ENCODE data around the gene SIGLEC6. TPM values are rescaled to one million over a fixed set of nuclear protein-coding genes. Genes with fewer than 3 reads are reported as not detected.

Gene SIGLEC6
- total and polyA plus RNA-seq, 2 experiments from 2014 or later: not detected

DNA sequence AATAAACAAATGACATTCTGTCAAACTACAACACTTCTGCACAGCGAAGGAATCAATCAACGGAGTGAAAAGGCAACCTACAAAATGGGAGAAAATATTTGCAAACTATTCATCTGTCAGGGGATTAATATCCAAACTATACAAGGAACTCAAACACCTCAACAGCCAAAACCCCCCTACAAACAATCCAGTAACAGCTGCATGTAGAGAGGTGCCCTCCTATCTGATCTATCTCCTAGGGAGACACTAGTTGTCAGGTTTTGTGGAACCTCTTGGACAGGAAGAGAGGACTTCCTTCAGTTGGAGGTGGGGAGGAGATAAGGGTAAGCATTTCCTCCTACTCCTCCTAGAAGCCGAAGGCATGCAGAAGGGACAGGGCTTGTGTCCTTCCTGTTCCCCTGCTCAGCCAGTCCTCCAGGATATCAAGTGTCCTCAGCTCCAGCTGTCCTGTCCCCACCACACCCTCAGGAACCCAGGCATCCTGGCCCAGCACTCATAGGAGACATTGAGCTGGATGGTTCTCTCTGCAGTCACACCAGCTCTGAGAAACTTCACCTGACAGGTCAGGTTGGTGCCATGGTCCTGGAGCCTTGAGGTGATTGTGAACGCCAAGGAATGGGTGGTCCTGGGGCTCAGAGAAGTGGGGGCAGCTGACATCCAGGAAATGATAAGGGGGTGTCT lies 63.5 kb downstream of the SIGLEC6 start:
- Histone ChIP-seq H3K79me2 (ENCODE audit: insufficient read depth) (no peaks in the 10 kb centered on the region), H3K27ac (no peak overlapping the region), H3K4me1 (ENCODE audit: insufficient read depth) (0 out of 2 replicates have a peak, but pooled peaks cover 4% of the 10 kb centered on the region), H3K4me2 (ENCODE audit: unreplicated experiment) (no peak overlapping the region), H3K9me3 (ENCODE audit: low read depth) (no peaks in the 10 kb centered on the region), H2AFZ (no peak overlapping the region), H3F3A (ENCODE audit: insufficient read depth) (no peaks in the 10 kb centered on the region), H3K9ac (no peak overlapping the region), H4K20me1 (ENCODE audit: insufficient read depth) (no peaks in the 10 kb centered on the region), H3K9me2 (ENCODE audit: insufficient read depth) (no peaks in the 10 kb centered on the region), H3K27me3 (replicated peaks; ENCODE audit: insufficient read depth) (peaks cover 8% of the 10 kb centered on the region; the same call in 1 of the 2 replicates), H3K4me3 (no peak overlapping the region), H3K36me3 (ENCODE audit: low read depth) (no peaks in the 10 kb centered on the region)
- TF ChIP-seq EZH2 (IDR thresholded peaks at IDR 0.05; ENCODE audit: insufficient read depth, poor library complexity, severe bottlenecking) (no peak), EZH2phosphoT487 (IDR thresholded peaks at IDR 0.05; ENCODE audit: insufficient read depth, low read depth) (no peak)
- in situ Hi-C loops (cut with MboI): loop anchor here (10.0 kb wide), 1 partner anchor 187 kb away; no protein-coding TSS in a partner anchor
- WGBS, 2 experiments (ENCODE audit: low coverage in 1 of 2, low lambda C conversion rate in 2 of 2, missing lambda C conversion rate in 2 of 2): 40 to 46% methylated on average over 4 of the region's 4 CpGs
- no peak for DNase-seq

Small RNA genes lying within 50 kb of the gene (small RNA-seq; reads per million reads assigned to genes)
- gene AC020914.3 (ENCODE audit: low read depth, low replicate concordance): not detected

Other genes starting within 250 kb of the SIGLEC6 start
- gene IGLON5, start 220.0 kb downstream of the SIGLEC6 start, total RNA-seq (2014; rRNA removed; shearing (Covaris generic)): not detected in 2 replicates
- not detected in 2 replicates for gene IGLON5, start 220.0 kb downstream of the SIGLEC6 start, polyA plus RNA-seq (2016; fragmentation: Nextera tagmentation; extraction: Ambion mirVana)
- gene VSIG10L, start 189.5 kb downstream of the SIGLEC6 start, total RNA-seq (2014; rRNA removed; shearing (Covaris generic)): 1.7 and 2.0 TPM in 2 replicates
- 0.61 and 1.4 TPM in 2 replicates for gene VSIG10L, start 189.5 kb downstream of the SIGLEC6 start, polyA plus RNA-seq (2016; fragmentation: Nextera tagmentation; extraction: Ambion mirVana)
- 84.3 and 95.9 TPM in 2 replicates for gene ETFB, start 165.3 kb downstream of the SIGLEC6 start, total RNA-seq (2014; rRNA removed; shearing (Covaris generic))
- gene ETFB, start 165.3 kb downstream of the SIGLEC6 start, polyA plus RNA-seq (2016; fragmentation: Nextera tagmentation; extraction: Ambion mirVana): 141 and 146 TPM in 2 replicates
- not detected in 2 replicates for gene CLDND2, start 162.7 kb downstream of the SIGLEC6 start, total RNA-seq (2014; rRNA removed; shearing (Covaris generic))
- 0.93 and 1.0 TPM in 2 replicates for gene CLDND2, start 162.7 kb downstream of the SIGLEC6 start, polyA plus RNA-seq (2016; fragmentation: Nextera tagmentation; extraction: Ambion mirVana)
- not detected in 2 replicates for gene NKG7, start 159.0 kb downstream of the SIGLEC6 start, total RNA-seq (2014; rRNA removed; shearing (Covaris generic))
- not detected in 2 replicates for gene NKG7, start 159.0 kb downstream of the SIGLEC6 start, polyA plus RNA-seq (2016; fragmentation: Nextera tagmentation; extraction: Ambion mirVana)
- gene LIM2, start 143.7 kb downstream of the SIGLEC6 start, total RNA-seq (2014; rRNA removed; shearing (Covaris generic)): not detected in 2 replicates
- gene LIM2, start 143.7 kb downstream of the SIGLEC6 start, polyA plus RNA-seq (2016; fragmentation: Nextera tagmentation; extraction: Ambion mirVana): not detected in 2 replicates
- gene C19orf84, start 141.1 kb downstream of the SIGLEC6 start, total RNA-seq (2014; rRNA removed; shearing (Covaris generic)): not detected in 2 replicates
- not detected in 2 replicates for gene C19orf84, start 141.1 kb downstream of the SIGLEC6 start, polyA plus RNA-seq (2016; fragmentation: Nextera tagmentation; extraction: Ambion mirVana)
- not detected in 2 replicates for gene SIGLEC10, start 114.0 kb downstream of the SIGLEC6 start, total RNA-seq (2014; rRNA removed; shearing (Covaris generic))
- gene SIGLEC10, start 114.0 kb downstream of the SIGLEC6 start, polyA plus RNA-seq (2016; fragmentation: Nextera tagmentation; extraction: Ambion mirVana): not detected in 2 replicates
- not detected in 2 replicates for gene SIGLEC8, start 73.2 kb downstream of the SIGLEC6 start, total RNA-seq (2014; rRNA removed; shearing (Covaris generic))
- not detected in 2 replicates for gene SIGLEC8, start 73.2 kb downstream of the SIGLEC6 start, polyA plus RNA-seq (2016; fragmentation: Nextera tagmentation; extraction: Ambion mirVana)
- gene CEACAM18, start 53.1 kb downstream of the SIGLEC6 start, total RNA-seq (2014; rRNA removed; shearing (Covaris generic)): not detected in 2 replicates
- not detected in 2 replicates for gene CEACAM18, start 53.1 kb downstream of the SIGLEC6 start, polyA plus RNA-seq (2016; fragmentation: Nextera tagmentation; extraction: Ambion mirVana)
- not detected in 2 replicates for gene SIGLEC12, start 29.9 kb downstream of the SIGLEC6 start, total RNA-seq (2014; rRNA removed; shearing (Covaris generic))
- not detected in 2 replicates for gene SIGLEC12, start 29.9 kb downstream of the SIGLEC6 start, polyA plus RNA-seq (2016; fragmentation: Nextera tagmentation; extraction: Ambion mirVana)
- 2.4 and 2.9 TPM in 2 replicates for gene ZNF175, start 39.6 kb upstream of the SIGLEC6 start, total RNA-seq (2014; rRNA removed; shearing (Covaris generic))
- gene ZNF175, start 39.6 kb upstream of the SIGLEC6 start, polyA plus RNA-seq (2016; fragmentation: Nextera tagmentation; extraction: Ambion mirVana): 2.6 and 2.9 TPM in 2 replicates
- gene SIGLEC5, start 98.7 kb upstream of the SIGLEC6 start, total RNA-seq (2014; rRNA removed; shearing (Covaris generic)): not detected in 2 replicates
- gene SIGLEC5, start 98.7 kb upstream of the SIGLEC6 start, polyA plus RNA-seq (2016; fragmentation: Nextera tagmentation; extraction: Ambion mirVana): not detected in 2 replicates
- not detected in 2 replicates for gene SIGLEC14, start 115.2 kb upstream of the SIGLEC6 start, total RNA-seq (2014; rRNA removed; shearing (Covaris generic))
- gene SIGLEC14, start 115.2 kb upstream of the SIGLEC6 start, polyA plus RNA-seq (2016; fragmentation: Nextera tagmentation; extraction: Ambion mirVana): not detected in 2 replicates
- gene SPACA6, start 161.7 kb upstream of the SIGLEC6 start, total RNA-seq (2014; rRNA removed; shearing (Covaris generic)): 2.1 and 8.0 TPM in 2 replicates
- gene SPACA6, start 161.7 kb upstream of the SIGLEC6 start, polyA plus RNA-seq (2016; fragmentation: Nextera tagmentation; extraction: Ambion mirVana): 5.6 and 7.7 TPM in 2 replicates
- 0.43 and 1.1 TPM in 2 replicates for gene HAS1, start 192.3 kb upstream of the SIGLEC6 start, total RNA-seq (2014; rRNA removed; shearing (Covaris generic))
- gene HAS1, start 192.3 kb upstream of the SIGLEC6 start, polyA plus RNA-seq (2016; fragmentation: Nextera tagmentation; extraction: Ambion mirVana): 0.29 TPM in 1 of 2 replicates, not detected in the other
- gene FPR1, start 220.2 kb upstream of the SIGLEC6 start, total RNA-seq (2014; rRNA removed; shearing (Covaris generic)): 0.13 TPM in 1 of 2 replicates, not detected in the other
- gene FPR1, start 220.2 kb upstream of the SIGLEC6 start, polyA plus RNA-seq (2016; fragmentation: Nextera tagmentation; extraction: Ambion mirVana): not detected in 2 replicates
- not detected in 2 replicates for gene FPR2, start 229.5 kb upstream of the SIGLEC6 start, total RNA-seq (2014; rRNA removed; shearing (Covaris generic))
- gene FPR2, start 229.5 kb upstream of the SIGLEC6 start, polyA plus RNA-seq (2016; fragmentation: Nextera tagmentation; extraction: Ambion mirVana): not detected in 2 replicates